SU-DHL-6 (cell line): ENCODE results near the gene CLDN9.

ENCODE experiments used
- EZH2phosphoT487 ChIP-seq: fragments of 200-600 bp; sonication (generic), shearing (Covaris generic); conservative IDR thresholded peaks from 2 replicates; pipeline ENCODE4 v1.6.1; 2018; ENCODE audit warnings: mild to moderate bottlenecking, antibody characterized with exemption, low read length, moderate library complexity, mixed read lengths
- TF ChIP-seq, protein P1 (sequence below): fragments of 200-600 bp; sonication (generic); IDR thresholded peaks from one replicate; pipeline ENCODE4 v1.5.1; 2017; ENCODE audit warnings: antibody characterized with exemption, mild to moderate bottlenecking, low read length, moderate library complexity; ENCODE audit not compliant: insufficient read depth, poor library complexity, severe bottlenecking

DNA sequence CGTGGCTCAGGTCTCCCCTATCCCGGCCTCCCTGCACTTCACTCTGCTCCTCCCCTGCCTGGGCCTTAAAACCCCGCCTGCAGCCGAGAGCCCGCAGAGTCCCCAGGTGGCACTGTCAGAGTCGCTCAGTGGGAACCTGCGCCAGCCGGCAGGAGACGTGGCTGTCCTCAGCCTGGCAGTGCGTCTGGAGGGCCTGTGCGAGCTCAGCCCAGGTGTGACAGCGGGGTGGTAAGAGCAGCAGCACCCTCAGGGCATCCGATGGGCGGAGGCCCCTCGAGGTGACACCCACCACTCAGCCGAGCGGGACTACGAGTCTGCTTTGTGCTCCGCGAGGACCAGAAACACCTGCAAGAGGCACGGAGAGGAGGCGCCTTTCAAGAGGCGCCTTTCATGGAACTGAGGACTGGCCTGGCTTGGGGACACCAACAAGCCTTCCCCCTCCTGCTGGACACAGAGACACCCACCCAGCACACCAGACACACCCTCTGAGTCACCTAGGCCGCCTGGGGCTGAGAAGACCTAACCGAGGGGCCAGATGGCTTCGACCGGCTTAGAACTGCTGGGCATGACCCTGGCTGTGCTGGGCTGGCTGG, at the start of gene CLDN9:
- TF ChIP-seq EZH2phosphoT487 = no peak
- TF ChIP-seq, protein P1, sequence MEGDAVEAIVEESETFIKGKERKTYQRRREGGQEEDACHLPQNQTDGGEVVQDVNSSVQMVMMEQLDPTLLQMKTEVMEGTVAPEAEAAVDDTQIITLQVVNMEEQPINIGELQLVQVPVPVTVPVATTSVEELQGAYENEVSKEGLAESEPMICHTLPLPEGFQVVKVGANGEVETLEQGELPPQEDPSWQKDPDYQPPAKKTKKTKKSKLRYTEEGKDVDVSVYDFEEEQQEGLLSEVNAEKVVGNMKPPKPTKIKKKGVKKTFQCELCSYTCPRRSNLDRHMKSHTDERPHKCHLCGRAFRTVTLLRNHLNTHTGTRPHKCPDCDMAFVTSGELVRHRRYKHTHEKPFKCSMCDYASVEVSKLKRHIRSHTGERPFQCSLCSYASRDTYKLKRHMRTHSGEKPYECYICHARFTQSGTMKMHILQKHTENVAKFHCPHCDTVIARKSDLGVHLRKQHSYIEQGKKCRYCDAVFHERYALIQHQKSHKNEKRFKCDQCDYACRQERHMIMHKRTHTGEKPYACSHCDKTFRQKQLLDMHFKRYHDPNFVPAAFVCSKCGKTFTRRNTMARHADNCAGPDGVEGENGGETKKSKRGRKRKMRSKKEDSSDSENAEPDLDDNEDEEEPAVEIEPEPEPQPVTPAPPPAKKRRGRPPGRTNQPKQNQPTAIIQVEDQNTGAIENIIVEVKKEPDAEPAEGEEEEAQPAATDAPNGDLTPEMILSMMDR = no peak
